ENCODE data around the gene USP24.
A peak's percentile ranks its signal among the peaks of the same experiment; 100 is the strongest.

USP24 gene

DNA sequence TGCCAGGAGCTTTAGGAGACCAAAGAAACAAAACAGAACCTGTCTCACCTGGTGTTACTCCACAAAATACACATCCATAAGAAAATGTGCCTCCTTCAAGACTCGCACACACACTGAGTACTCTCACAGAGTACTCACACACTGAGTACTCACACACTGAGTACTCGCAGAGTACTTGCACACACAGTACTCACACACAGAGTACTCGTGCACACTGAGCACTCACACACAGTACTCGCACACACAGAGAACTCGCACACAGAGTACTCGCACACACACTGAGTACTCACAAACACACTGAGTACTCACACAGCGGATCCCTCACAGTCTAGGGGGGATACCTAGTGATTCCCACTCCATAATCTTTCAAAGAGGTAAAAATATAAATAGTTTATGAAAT, 135.5 kb downstream of the USP24 start:
- Histone ChIP-seq H3K4me3 (ENCODE audit: low read depth, low read length) (no peak overlapping the region), H3K27me3 (replicated peaks) (no peaks in the 10 kb centered on the region), H3K27ac (no peak overlapping the region), H3K36me3 (replicated peaks) (peaks cover 22% of the 10 kb centered on the region)
- no peak for DNase-seq
- in situ Hi-C loops (cut with HindIII; ENCODE audit: low pct_ligation_motif_present, low sequenced_read_pairs) = no loop called here
- no peak for TF ChIP-seq CTCF (IDR thresholded peaks at IDR 0.05; ENCODE audit: low read depth, low read length, missing control alignments)

- Histone ChIP-seq H3K27ac (no peak overlapping the region), H3K27me3 (replicated peaks) (no peaks in the 10 kb centered on the region), H3K36me3 (replicated peaks) (peaks cover 26% of the 10 kb centered on the region), H3K4me3 (ENCODE audit: low read depth, low read length) (no peak overlapping the region)
- TF ChIP-seq CTCF (IDR thresholded peaks at IDR 0.05; ENCODE audit: low read depth, low read length, missing control alignments) = no peak
- in situ Hi-C loops (cut with HindIII; ENCODE audit: low pct_ligation_motif_present, low sequenced_read_pairs) = no loop called here
- no peak for DNase-seq
Observed at GRCh38 chr1:55078470-55078869, 136.7 kb downstream of the USP24 start.

- TF ChIP-seq CTCF (IDR thresholded peaks at IDR 0.05; ENCODE audit: low read depth, low read length, missing control alignments) = no peak
Observed at GRCh38 chr1:55076356-55076755, 138.8 kb downstream of the USP24 start.

GRCh38 chr1:55074455-55074854, 140.7 kb downstream of the USP24 start:
- Histone ChIP-seq H3K27ac (no peak overlapping the region), H3K27me3 (replicated peaks) (no peaks in the 10 kb centered on the region), H3K4me3 (ENCODE audit: low read depth, low read length) (no peak overlapping the region), H3K36me3 (replicated peaks) (peaks cover 42% of the 10 kb centered on the region)
- in situ Hi-C loops (cut with HindIII; ENCODE audit: low pct_ligation_motif_present, low sequenced_read_pairs) = no loop called here
- TF ChIP-seq CTCF (IDR thresholded peaks at IDR 0.05; ENCODE audit: low read depth, low read length, missing control alignments) = no peak
- no peak for DNase-seq

More at GRCh38 chr1:55076356-55076755, 138.8 kb downstream of the USP24 start:
- no peaks in the 10 kb centered on the region for H3K27me3 ChIP-seq (replicated peaks)
- no peak overlapping the region for H3K4me3 ChIP-seq (ENCODE audit: low read depth, low read length)
- no peak for DNase-seq
- H3K36me3 ChIP-seq (replicated peaks) = peaks cover 45% of the 10 kb centered on the region
- H3K27ac ChIP-seq = no peak overlapping the region
- in situ Hi-C loops (cut with HindIII; ENCODE audit: low pct_ligation_motif_present, low sequenced_read_pairs) = no loop called here

DNA sequence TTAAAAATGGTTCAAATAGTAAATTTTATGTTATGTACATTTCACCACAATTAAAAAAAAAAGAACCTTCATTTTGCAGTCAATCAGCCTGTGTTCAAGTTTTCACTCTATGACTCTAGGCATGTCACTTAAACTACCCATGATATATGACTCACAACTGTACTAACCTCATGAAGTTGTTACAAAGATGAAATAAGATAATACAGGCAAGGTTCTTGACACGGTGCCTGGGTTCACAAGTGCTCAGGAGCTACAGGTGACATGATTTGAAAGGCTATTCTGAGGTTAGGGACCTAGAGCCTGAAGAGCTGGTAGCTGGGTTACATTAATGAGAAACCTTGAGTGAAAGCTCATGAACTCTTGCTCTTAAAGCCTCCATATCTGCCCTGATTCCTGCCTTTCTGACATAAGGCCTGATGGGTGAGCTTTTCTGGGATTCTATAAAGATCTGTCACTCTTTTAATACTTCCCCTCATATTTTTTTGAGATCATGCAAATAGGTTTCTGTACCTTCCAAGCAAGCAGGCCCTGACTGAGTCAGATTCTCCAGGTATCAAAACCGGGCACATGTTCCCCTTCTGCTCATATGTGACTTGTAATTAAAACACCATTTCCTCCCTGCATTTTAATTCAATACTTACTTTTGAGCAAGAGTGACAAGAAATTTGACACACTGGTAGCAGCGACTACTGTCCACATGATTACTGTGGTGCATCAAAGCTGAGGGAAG, 141.8 kb downstream of the USP24 start:
- no peak for TF ChIP-seq CTCF (IDR thresholded peaks at IDR 0.05; ENCODE audit: low read depth, low read length, missing control alignments)
- in situ Hi-C loops (cut with HindIII; ENCODE audit: low pct_ligation_motif_present, low sequenced_read_pairs) = no loop called here
- H3K36me3 ChIP-seq (replicated peaks) = peaks cover 46% of the 10 kb centered on the region
- no peak overlapping the region for H3K4me3 ChIP-seq (ENCODE audit: low read depth, low read length)
- H3K27ac ChIP-seq = no peak overlapping the region
- H3K27me3 ChIP-seq (replicated peaks) = no peaks in the 10 kb centered on the region
- DNase-seq = no peak

GRCh38 chr1:55071477-55071876, 143.7 kb downstream of the USP24 start:
- H3K4me3 ChIP-seq (ENCODE audit: low read depth, low read length) = no peak overlapping the region
- peaks cover 50% of the 10 kb centered on the region for H3K36me3 ChIP-seq (replicated peaks)
- H3K27ac ChIP-seq = no peak overlapping the region
- no peaks in the 10 kb centered on the region for H3K27me3 ChIP-seq (replicated peaks)
- TF ChIP-seq CTCF (IDR thresholded peaks at IDR 0.05; ENCODE audit: low read depth, low read length, missing control alignments) = peak; percentile 72
- in situ Hi-C loops (cut with HindIII; ENCODE audit: low pct_ligation_motif_present, low sequenced_read_pairs) = no loop called here
- peak; percentile 67 for DNase-seq

Measured in brain microvascular endothelial cell (primary cell).